GM18499 (cell line): ENCODE data around the gene SPARCL1.
"Not testable (repeated sequence)": the region's sequence is repeated elsewhere in the genome, so short reads cannot be mapped to it uniquely, and the experiment has no call there.

Source experiments
- ATAC-seq: cut with Tn5 transposase; IDR thresholded peaks from one replicate; pipeline ENCODE4 v1.9.1; 2021; ENCODE audit warnings: moderate number of reproducible peaks; ENCODE audit not compliant: insufficient read depth, unreplicated experiment

SPARCL1 gene

DNA sequence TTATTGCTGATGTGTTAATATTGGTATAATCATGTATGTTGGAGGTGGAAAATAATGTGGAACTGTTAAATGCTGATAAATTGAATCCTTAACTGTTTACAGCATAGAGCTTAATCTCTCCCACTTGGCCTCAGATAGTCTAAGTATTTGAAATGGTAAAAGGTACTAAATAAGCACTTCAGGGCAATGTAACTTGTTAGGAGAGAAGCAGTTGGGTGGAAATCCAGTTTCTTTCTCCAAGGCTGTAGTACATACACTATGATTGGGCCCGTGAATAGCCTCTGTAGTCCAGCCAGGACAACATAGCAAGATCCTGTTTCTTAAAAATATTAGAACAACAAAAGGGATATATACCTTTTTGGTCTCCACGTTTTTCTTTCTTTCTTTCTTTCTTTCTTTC, 67.1 kb downstream of the SPARCL1 start:
- ATAC-seq: no peak

DNA sequence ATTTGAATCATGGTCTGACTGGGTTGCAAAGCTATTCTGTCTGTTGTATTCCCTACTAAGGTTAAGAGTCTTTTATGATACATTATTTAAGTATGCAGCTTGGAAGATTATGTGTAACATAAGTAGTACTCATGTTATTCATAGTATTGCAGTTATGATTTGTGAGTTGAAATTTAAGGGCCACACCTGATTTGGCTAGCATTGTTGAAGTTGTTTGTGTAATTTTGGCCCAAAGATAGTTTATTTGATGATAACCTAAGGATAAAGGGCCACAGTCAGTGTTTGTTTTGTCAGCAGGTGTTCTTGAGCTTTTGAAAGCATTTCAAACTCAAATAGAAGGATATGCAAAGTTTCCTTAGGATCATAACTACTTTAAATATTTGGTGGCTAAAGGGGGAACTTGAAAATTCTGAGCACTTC, 67.9 kb downstream of the SPARCL1 start:
- no peak for ATAC-seq

DNA sequence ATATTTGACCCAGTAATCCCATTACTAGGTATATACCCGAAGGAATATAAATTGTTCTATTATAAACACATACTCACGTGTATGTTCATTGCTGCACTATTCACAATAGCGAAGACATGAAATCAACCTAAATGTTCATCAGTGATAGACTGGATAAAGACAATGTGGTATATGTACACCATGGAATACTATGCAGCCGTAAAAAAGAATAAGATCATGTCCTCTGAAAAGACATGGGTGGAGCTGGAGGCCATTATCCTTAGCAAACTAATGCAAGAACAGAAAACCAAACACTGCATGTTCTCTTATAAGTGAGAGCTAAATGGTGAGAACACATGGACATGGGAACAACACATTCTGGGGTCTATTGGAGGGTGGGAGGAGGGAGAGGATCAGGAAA, 70.3 kb downstream of the SPARCL1 start:
- no peak for ATAC-seq

DNA sequence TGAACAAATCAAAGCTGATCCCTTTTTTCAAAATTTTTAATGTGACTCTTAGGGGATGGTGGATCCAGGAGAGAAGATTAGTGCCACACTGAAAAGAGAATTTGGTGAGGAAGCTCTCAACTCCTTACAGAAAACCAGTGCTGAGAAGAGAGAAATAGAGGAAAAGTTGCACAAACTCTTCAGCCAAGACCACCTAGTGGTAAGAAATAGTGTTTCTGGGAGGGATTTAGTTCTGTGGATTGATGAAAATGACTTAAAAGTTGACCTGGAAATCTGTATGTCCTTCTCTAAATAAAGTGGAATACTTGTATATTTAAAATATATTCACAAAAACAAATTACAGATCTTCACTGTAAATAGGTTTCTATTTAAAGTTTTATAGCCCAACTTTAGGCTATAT, 77.6 kb downstream of the SPARCL1 start:
- no peak for ATAC-seq

DNA sequence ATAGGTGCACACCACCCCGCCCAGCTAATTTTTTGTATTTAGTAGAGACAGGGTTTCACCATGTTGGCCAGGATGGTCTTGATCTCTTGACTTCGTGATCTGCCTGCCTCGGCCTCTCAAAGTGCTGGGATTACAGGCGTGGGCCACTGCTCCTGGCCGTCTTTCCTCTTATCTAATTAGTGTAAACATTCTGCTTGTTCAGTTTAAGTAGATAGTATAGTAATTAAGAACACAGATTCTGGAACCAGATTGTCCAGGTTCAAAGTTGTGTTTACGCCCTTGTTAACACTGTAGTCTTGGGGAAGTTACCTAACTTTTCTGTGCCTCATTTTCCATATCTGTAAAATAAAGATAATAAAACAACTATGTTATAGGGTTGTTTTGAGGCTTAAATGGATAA, 82.8 kb downstream of the SPARCL1 start:
- not testable (repeated sequence) for ATAC-seq

DNA sequence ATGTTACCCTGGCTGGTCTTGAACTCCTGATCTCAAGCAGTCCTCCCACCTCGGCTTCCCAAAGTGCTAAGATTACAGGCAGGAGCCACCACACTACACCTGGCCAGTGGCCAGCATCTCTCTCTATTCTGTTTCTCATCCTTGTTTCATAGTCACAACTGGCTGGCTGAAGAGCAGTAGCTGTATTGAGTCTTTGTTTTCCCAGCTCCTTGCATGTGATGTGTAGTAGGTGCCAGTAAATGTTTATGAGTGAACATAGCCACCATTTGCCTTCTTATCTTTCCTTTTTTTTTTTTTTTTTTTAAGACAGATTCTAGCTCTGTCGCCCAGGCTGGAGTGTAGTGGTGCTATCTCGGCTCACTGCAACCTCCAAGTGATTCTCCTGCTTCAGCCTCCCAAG, 83.2 kb downstream of the SPARCL1 start:
- no peak for ATAC-seq

DNA sequence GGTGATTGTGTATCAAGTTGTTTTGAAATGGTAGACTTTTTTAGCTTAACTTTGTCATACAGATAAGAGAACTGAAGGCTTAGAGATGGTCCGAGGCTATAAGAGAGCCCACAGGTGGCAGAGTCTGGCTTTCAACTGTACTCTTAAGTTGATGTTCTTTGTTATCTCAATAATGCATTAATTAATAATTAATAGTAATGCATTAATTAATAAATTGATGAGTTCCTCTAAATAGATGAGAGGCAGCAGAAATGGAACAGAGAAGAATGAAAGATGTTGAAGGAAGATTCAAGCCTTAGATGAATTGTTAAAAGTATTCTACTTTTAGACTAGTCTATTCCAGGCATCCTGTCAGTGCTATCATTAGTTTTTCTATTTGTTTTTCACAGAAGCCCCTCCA, 84.4 kb downstream of the SPARCL1 start:
- ATAC-seq: no peak

DNA sequence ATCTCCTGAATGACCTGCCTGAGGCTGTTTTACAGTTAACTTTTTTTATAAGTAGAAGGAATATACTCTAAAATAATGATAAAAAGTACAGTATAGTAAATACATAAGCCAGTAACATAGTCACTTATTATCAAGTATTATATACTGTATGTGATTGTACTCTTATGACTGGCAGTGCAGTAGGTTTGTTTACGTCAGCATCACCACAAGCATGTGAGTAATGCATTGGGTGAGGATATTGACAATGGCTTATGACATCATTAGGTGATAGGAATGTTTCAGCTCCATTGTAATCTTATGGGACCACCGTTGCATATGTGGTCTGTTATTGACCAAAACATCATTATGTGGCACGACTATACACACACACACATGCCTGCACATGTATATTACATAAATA, 86.3 kb downstream of the SPARCL1 start:
- no peak for ATAC-seq

DNA sequence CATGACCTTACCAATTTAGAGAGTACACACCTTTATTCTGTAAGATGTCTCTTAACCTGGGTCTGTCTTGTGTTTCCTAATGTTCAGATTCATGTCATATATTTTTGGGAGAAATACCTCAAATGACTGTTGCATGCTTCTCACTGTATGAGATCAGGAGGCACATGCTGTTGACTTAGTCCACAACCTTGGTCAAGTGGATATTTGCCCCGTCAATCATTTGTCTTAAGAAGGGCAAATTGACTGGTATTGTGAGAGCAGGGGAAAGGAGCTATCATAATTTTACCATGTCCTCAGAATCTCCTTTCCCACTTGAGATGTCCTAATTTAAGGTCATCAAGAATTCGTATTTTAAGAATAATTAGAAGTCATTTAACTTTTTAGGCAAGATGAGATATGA, 95.8 kb downstream of the SPARCL1 start:
- ATAC-seq: no peak

DNA sequence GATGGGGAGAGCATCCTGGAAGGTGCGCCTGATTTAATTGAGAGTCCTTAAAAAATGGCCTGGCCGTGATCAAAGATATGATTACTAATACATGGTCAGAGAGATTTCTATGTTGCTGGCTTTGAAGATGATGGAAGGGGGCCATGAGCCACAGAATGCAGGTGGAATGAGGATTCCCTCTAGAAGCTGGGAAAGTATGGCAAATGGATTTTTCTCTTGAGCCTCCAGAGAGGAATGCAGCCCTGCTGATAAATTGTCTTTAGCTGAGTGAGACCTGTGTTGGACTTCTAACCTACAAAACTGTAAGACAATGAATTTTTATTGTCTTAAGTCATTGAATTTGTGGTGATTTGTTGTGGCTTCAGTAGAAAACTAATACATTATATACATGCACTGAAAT, 99.1 kb downstream of the SPARCL1 start:
- ATAC-seq: no peak

DNA sequence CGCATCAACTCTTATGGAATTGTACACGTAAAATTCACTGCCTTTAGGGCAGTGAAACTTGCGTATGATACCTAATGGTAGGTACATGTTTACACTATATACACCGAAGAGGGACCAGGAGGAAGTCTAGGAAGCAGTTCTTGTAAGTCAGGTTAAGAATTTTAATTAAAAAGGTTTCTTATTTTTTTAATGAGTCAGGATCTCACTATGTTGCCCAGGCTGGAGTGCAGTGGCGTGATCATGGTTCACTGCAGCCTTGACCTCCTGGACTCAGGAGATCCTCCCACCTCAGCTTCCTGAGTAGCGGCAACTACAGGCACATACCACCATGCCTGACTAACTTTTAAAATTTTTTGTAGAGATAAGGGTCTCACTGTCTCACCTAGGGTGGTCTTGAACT, 100.2 kb downstream of the SPARCL1 start:
- ATAC-seq: no peak

DNA sequence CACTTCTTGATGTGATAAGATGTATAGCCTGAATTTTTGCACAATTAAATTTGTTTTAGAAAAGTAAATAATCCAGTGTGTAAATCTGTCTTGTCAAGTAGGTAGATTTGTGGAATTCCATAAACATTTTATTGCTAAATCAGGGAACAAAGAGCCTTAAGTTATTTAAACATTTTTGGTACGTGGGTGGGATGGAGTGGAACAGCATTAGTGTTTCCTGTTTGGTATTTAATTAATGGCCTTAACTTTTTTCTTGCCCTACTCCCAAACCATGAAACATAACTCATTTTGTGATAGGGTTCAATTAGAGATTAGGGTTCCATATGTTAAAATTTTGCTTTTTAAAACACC, 101.7 kb downstream of the SPARCL1 start:
- ATAC-seq: no peak

DNA sequence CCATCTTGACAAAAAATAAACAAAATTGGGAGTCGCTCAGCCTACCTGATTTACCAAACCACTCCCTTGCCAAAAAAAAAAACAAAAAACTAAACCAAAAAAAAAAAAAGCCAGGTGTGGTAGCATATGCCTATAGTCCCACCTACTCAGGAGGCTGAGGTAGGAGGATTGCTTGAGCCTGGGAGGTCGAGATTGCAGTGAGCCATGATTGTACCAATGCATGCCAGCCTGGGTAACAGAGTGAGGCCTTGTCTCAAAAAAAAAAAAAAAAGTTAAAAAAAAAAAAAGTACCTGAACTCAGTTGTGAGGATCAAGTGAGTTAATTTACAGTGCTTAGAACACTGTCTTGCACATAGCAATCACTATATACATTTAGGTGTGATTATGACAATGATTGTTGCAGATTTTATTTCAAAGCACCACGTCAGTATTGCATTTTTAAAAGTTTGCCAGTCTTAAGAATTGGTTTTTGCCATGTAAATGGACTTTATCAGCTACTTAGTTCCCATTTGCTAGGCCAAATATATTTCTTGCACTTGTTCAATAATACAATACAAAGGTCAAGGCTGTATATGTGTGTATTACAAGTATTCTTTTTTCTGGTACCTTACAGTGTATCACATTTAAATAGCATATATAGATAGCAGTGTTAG, 102.2 kb downstream of the SPARCL1 start:
- ATAC-seq: no peak

DNA sequence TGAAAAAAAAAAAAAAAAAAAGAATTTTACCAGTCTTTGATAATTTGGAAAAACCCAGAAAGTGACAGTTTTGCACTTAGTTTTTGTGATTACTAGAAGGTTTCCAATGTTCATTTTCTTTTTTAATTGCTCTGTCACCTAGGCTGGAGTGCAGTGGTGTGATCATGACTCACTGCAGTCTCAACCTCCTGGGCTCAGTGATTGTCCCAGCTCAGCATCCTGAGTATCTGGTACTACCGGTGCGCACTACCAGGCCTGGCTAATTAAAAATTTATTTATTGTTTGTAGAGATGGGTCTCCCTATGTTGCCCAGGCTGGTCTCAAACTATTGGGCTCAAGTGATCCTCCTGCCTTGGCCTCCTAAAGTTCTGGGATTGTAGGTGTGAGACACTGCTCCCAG, 103.5 kb downstream of the SPARCL1 start:
- ATAC-seq: no peak

DNA sequence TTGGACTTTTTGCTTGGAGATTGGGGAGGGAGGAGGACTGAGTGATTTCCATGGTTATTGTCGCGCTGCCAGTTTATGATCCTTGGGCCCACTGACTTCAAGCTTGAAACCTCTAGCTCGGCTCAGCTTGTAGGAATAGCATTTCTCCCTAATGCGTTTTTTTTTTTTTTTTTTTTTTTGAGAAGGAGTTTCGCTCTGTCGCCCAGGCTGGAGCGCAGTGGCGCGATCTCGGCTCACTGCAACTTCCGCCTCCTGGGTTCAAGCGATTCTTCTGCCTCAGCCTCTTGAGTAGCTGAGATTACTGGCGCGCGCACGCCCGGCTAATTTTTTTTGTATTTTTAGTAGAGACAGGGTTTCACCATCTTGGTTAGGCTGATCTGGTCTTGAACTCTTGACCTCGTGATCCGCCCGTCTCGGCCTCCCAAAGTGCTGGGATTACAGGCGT, 105.1 kb downstream of the SPARCL1 start:
- ATAC-seq: not testable (repeated sequence)
